Glomerular visceral epithelial cell (primary cell): ENCODE results near the gene CPN1.
"Not testable (repeated sequence)": the region's sequence is repeated elsewhere in the genome, so short reads cannot be mapped to it uniquely, and the experiment has no call there.

ENCODE experiments used
- DNase-seq: peaks from one replicate; pipeline ENCODE4 v3.0.0-alpha.2; 2016; ENCODE audit errors: extremely low spot score

The CPN1 gene

GRCh38 chr10:100082276-100082675, 607 bp upstream of the CPN1 start:
- not testable (repeated sequence) for DNase-seq

GRCh38 chr10:100076750-100077149, 4.9 kb downstream of the CPN1 start:
- no peak for DNase-seq

GRCh38 chr10:100075426-100076220, 6.0 kb downstream of the CPN1 start:
- DNase-seq = no peak

GRCh38 chr10:100072514-100072913, 9.2 kb downstream of the CPN1 start:
- no peak for DNase-seq

GRCh38 chr10:100071529-100071928, 10.1 kb downstream of the CPN1 start:
- DNase-seq = no peak

GRCh38 chr10:100067466-100067865, 14.2 kb downstream of the CPN1 start:
- no peak for DNase-seq

- no peak for DNase-seq
These were observed 16.5 kb downstream of the CPN1 start for GRCh38 chr10:100065084-100065660.

- no peak for DNase-seq
These were observed 20.3 kb downstream of the CPN1 start for GRCh38 chr10:100061401-100061800.

- DNase-seq = no peak
These were observed 23.7 kb downstream of the CPN1 start for GRCh38 chr10:100057948-100058347.

- no peak for DNase-seq
These were observed 27.8 kb downstream of the CPN1 start for GRCh38 chr10:100053686-100054460.

GRCh38 chr10:100046021-100046486, 35.6 kb downstream of the CPN1 start:
- DNase-seq = peak; percentile 83

- no peak for DNase-seq
These were observed 36.1 kb downstream of the CPN1 start for GRCh38 chr10:100045592-100045991.

GRCh38 chr10:100043796-100044195, 37.9 kb downstream of the CPN1 start:
- DNase-seq = no peak

- DNase-seq = no peak
These were observed 38.3 kb downstream of the CPN1 start for GRCh38 chr10:100043344-100043743.

- no peak for DNase-seq
These were observed 40.2 kb downstream of the CPN1 start for GRCh38 chr10:100041306-100042002.

- no peak for DNase-seq
These were observed 43.1 kb downstream of the CPN1 start for GRCh38 chr10:100038561-100039071.

GRCh38 chr10:100037758-100038315, 43.8 kb downstream of the CPN1 start:
- DNase-seq = no peak

- no peak for DNase-seq
These were observed 44.8 kb downstream of the CPN1 start for GRCh38 chr10:100036850-100037249.

GRCh38 chr10:100033766-100034418, 47.8 kb downstream of the CPN1 start:
- no peak for DNase-seq

- DNase-seq = no peak
These were observed 54.3 kb downstream of the CPN1 start for GRCh38 chr10:100027416-100027815.

- DNase-seq = no peak
These were observed 56.1 kb downstream of the CPN1 start for GRCh38 chr10:100025576-100025975.
